Left lung (tissue), 10 donors: ENCODE measurements around the gene PDCD1LG2. TPM values are rescaled to one million over a fixed set of nuclear protein-coding genes. Genes with fewer than 3 reads are reported as not detected.

ENCODE experiments used
- ATAC-seq: fragments of 200-7000 bp; cut with Tn5 transposase; one replicate; pipeline ENCODE4 v1.9.1; 2020; ENCODE audit warnings: moderate library complexity
- DNase-seq, 4 donors: peaks; one replicate each; pipeline ENCODE4 v3.0.0-alpha.2; 2013 to 2020
- H3K27ac ChIP-seq, 2 donors: fragments of 200-600 bp; sonication (generic) in 1 of 2; one replicate each; pipeline versions ENCODE4 v1.5.0 to v1.8.0; 2020 to 2021
- H3K27me3 ChIP-seq, 2 donors: fragments of 200-600 bp; sonication (generic) in 1 of 2; one replicate each; pipeline versions ENCODE4 v1.5.0 to v1.8.0; 2020 to 2021
- H3K36me3 ChIP-seq, 2 donors: fragments of 200-600 bp; sonication (generic) in 1 of 2; one replicate each; pipeline versions ENCODE4 v1.5.0 to v1.8.0; 2020 to 2021
- H3K4me1 ChIP-seq, 2 donors: fragments of 200-600 bp; one replicate each; pipeline ENCODE4 v1.8.0; 2021
- H3K4me3 ChIP-seq, 2 donors: fragments of 200-600 bp; sonication (generic) in 1 of 2; one replicate each; pipeline versions ENCODE4 v1.5.0 to v1.8.0; 2020 to 2021; ENCODE audit warnings: mild to moderate bottlenecking in 1 of 2
- H3K9me3 ChIP-seq, 2 donors: fragments of 200-600 bp; sonication (generic) in 1 of 2; one replicate each; pipeline versions ENCODE4 v1.5.0 to v1.8.0; 2020 to 2021
- CTCF ChIP-seq, 2 donors: fragments of 200-600 bp; sonication (generic) in 1 of 2; IDR thresholded peaks; one replicate each; pipeline versions ENCODE4 v1.5.0 to v1.8.0; 2021; ENCODE audit warnings: antibody characterized with exemption in 2 of 2
- intact Hi-C, 2 donors: fragments of 100-400 bp; cut with DNase I; formaldehyde crosslinking; loops; one replicate each; pipeline versions ENCODE4 v1.11.2 to v1.14.2; 2022
- polyA plus RNA-seq, 6 donors: library from polyadenylated mRNA; unstranded; fragments of 120-200 nt; gene quantifications; one replicate each; pipeline ENCODE4 v1.2.1, GENCODE V29; 2013; ENCODE audit not compliant: insufficient read length in 6 of 6
- total RNA-seq, 2 donors: library from RNA; stranded (reverse); fragmentation: NEBNext Ultra II Directional; extraction: Animal tissue kit (Norgen Biotek cat#: 25700); gene quantifications; one replicate each; pipeline ENCODE4 v1.2.1, GENCODE V29; 2021
- donor health status: DM: no; HTN: yes; CAD: no.
- donor health status: DM: no; HTN: no; CAD: no.

Gene PDCD1LG2
- total and polyA plus RNA-seq, 8 donors: 0.10 to 4.2 (median 0.21) TPM

DNA sequence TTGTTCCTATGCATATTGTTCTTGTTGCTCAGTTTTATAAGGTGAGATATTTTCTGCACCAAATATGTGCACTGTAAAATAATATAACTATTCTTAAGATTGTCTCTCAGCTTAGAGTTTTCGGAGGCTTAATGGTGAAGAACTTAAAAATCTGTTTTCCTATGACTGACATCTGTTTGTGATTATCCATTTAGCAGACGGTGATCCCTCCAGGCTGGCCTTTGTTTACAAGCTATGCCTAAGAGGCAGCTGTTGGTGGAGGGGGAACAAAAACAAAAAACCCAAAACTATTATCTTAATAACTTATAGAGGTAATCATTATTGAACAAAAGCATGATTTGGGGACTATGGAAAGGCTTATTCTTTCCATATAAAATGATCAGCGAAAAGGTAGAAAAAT lies 658 bp downstream of the PDCD1LG2 start:
- H3K4me3 ChIP-seq: peak overlapping the region in 1 of 2 donors; percentile 31
- TF ChIP-seq CTCF (IDR thresholded peaks at IDR 0.05): no peak
- ATAC-seq (no peak), DNase-seq (no peak)
- no peaks in the 10 kb centered on the region for H3K9me3 ChIP-seq
- H3K4me1 ChIP-seq: peaks cover 0 to 39% of the 10 kb centered on the region in 2 donors
- H3K36me3 ChIP-seq: no peaks in the 10 kb centered on the region
- intact Hi-C loops: no loop called here
- H3K27ac ChIP-seq: peak overlapping the region in 1 of 2 donors; percentile 84
- H3K27me3 ChIP-seq: no peaks in the 10 kb centered on the region

GRCh38 chr9:5511476-5511875 lies 1.1 kb downstream of the PDCD1LG2 start:
- Histone ChIP-seq H3K27ac (no peak overlapping the region), H3K4me3 (peak overlapping the region in 1 of 2 donors; percentile 31)
- intact Hi-C loops: no loop called here

GRCh38 chr9:5511935-5512580 lies 1.7 kb downstream of the PDCD1LG2 start:
- Histone ChIP-seq H3K27me3 (no peaks in the 10 kb centered on the region), H3K36me3 (no peaks in the 10 kb centered on the region), H3K4me3 (no peak overlapping the region), H3K4me1 (peaks cover 0 to 39% of the 10 kb centered on the region in 2 donors), H3K9me3 (no peaks in the 10 kb centered on the region), H3K27ac (no peak overlapping the region)
- intact Hi-C loops: no loop called here
- DNase-seq (no peak), ATAC-seq (no peak)
- no peak for TF ChIP-seq CTCF (IDR thresholded peaks at IDR 0.05)

More at GRCh38 chr9:5511476-5511875, 1.1 kb downstream of the PDCD1LG2 start:
- TF ChIP-seq CTCF (IDR thresholded peaks at IDR 0.05): no peak
- no peak for DNase-seq
- Histone ChIP-seq H3K9me3 (no peaks in the 10 kb centered on the region), H3K36me3 (no peaks in the 10 kb centered on the region), H3K27me3 (no peaks in the 10 kb centered on the region), H3K4me1 (peaks cover 0 to 39% of the 10 kb centered on the region in 2 donors)
- ATAC-seq: no peak

GRCh38 chr9:5512658-5513452 lies 2.5 kb downstream of the PDCD1LG2 start:
- peaks cover 0 to 40% of the 10 kb centered on the region in 2 donors for H3K4me1 ChIP-seq
- H3K4me3 ChIP-seq: no peak overlapping the region
- intact Hi-C loops: no loop called here
- DNase-seq (no peak), ATAC-seq (peak; percentile 48)
- no peaks in the 10 kb centered on the region for H3K27me3 ChIP-seq
- H3K27ac ChIP-seq: no peak overlapping the region
- no peak for TF ChIP-seq CTCF (IDR thresholded peaks at IDR 0.05)
- no peaks in the 10 kb centered on the region for H3K36me3 ChIP-seq
- H3K9me3 ChIP-seq: no peaks in the 10 kb centered on the region

- Histone ChIP-seq H3K4me3 (no peak overlapping the region), H3K9me3 (no peaks in the 10 kb centered on the region), H3K4me1 (peaks cover 0 to 43% of the 10 kb centered on the region in 2 donors), H3K27ac (no peak overlapping the region), H3K36me3 (no peaks in the 10 kb centered on the region), H3K27me3 (no peaks in the 10 kb centered on the region)
- ATAC-seq (no peak), DNase-seq (no peak)
- TF ChIP-seq CTCF (IDR thresholded peaks at IDR 0.05): no peak
- intact Hi-C loops: no loop called here
These were observed 3.8 kb downstream of the PDCD1LG2 start for GRCh38 chr9:5513966-5514616.
